HCT116 (cell line): Measurements from ENCODE around the gene LY6G6F. TPM values are rescaled to one million over a fixed set of nuclear protein-coding genes. Genes with fewer than 3 reads are reported as not detected.
A peak's percentile ranks its signal among the peaks of the same experiment; 100 is the strongest.

Experiments
- ATAC-seq: fragments of 200-7000 bp; cut with Tn5 transposase; 2 replicates; pipeline ENCODE4 v1.9.1; 2020; ENCODE audit warnings: mild to moderate bottlenecking, moderate library complexity
- BruUV-seq: library from RNA; stranded (reverse); fragments of 400-500 nt; replicated peaks from 2 replicates; lab custom pipeline; 2021; lab: Mats Ljungman, UMichigan
- CTCF ChIA-PET: fragments of 300-600 bp; sonication (Branson Sonifier 250); formaldehyde crosslinking; loops from one replicate; lab custom pipeline; 2021; ENCODE audit warnings: antibody characterized with exemption; lab: Charles Lee
- POLR2A ChIA-PET: fragments of 300-600, 350-600 bp; sonication (Branson Sonifier 250); formaldehyde crosslinking; loops from one replicate; lab custom pipeline; 2021; ENCODE audit warnings: antibody characterized with exemption; lab: Charles Lee
- RAD21 ChIA-PET, 2 experiments: fragments of 300-600 bp; sonication (Branson Sonifier 250); formaldehyde crosslinking; loops; one replicate each; lab custom pipeline; 2023; ENCODE audit warnings: low total read pairs in 2 of 2; ENCODE audit not compliant: uncharacterized antibody in 2 of 2, unreplicated experiment in 2 of 2, low non-redundant PET in 1 of 2; lab: Charles Lee
- DNase-seq: peaks from one replicate; pipeline ENCODE4 v3.0.0-alpha.2; 2010; ENCODE audit warnings: low read depth, low spot score
- H2AFZ ChIP-seq: fragments of 200-600 bp; shearing (Covaris generic), sonication (generic); 2 replicates; pipeline ENCODE4 v1.6.1; 2017; ENCODE audit warnings: low read depth, mixed run types, mixed read lengths, antibody characterized with exemption, low read length; ENCODE audit not compliant: poor library complexity, severe bottlenecking
- H3K27ac ChIP-seq: 2 replicates; pipeline ENCODE4 v1.5.1; 2012; ENCODE audit warnings: low read depth, low read length
- H3K27me3 ChIP-seq: fragments of 200-600 bp; sonication (generic); 2 replicates; pipeline ENCODE4 v1.6.1; 2016; ENCODE audit warnings: mixed run types, low read length, mixed read lengths; ENCODE audit not compliant: insufficient read depth
- H3K36me3 ChIP-seq, 2 experiments: fragments of 200-500 bp in 1 of 2; fragments of 200-600 bp in 1 of 2; sonication (Bioruptor generic) in 1 of 2; sonication (generic) in 1 of 2; 2 replicates each; pipeline versions ENCODE4 v1.5.1 to v1.6.1; 2014 to 2016; ENCODE audit warnings: low read length in 2 of 2, inconsistent platforms in 1 of 2, mixed read lengths in 1 of 2, mixed run types in 1 of 2; ENCODE audit not compliant: insufficient read depth in 2 of 2, control insufficient read depth in 1 of 2
- H3K4me1 ChIP-seq, 2 experiments: fragments of 200-600 bp in 1 of 2; sonication (generic) in 1 of 2; 2 replicates each; pipeline versions ENCODE4 v1.5.1 to v1.6.1; 2012 to 2017; ENCODE audit warnings: low read length in 2 of 2, inconsistent platforms in 1 of 2, mild to moderate bottlenecking in 1 of 2, mixed read lengths in 1 of 2, mixed run types in 1 of 2, moderate library complexity in 1 of 2; ENCODE audit not compliant: insufficient read depth in 2 of 2, control insufficient read depth in 1 of 2
- H3K4me2 ChIP-seq: fragments of 200-600 bp; sonication (generic); 2 replicates; pipeline ENCODE4 v1.6.1; 2017; ENCODE audit warnings: mixed run types, low read length, mixed read lengths
- H3K4me3 ChIP-seq, 2 experiments: fragments of 200-600 bp in 1 of 2; sonication (generic) in 1 of 2; replicated peaks in 1 of 2; 2 replicates each; pipeline ENCODE4 v1.5.1; 2011 to 2016; ENCODE audit warnings: low read length in 2 of 2, control low read depth in 1 of 2, low read depth in 1 of 2, mild to moderate bottlenecking in 1 of 2, mixed read lengths in 1 of 2, mixed run types in 1 of 2
- H3K79me2 ChIP-seq: fragments of 200-600 bp; sonication (generic); 2 replicates; pipeline ENCODE4 v1.6.1; 2017; ENCODE audit warnings: mild to moderate bottlenecking, mixed run types, low read length, moderate library complexity, mixed read lengths; ENCODE audit not compliant: insufficient read depth
- H3K9ac ChIP-seq: fragments of 200-600 bp; sonication (generic); 2 replicates; pipeline ENCODE4 v1.6.1; 2016; ENCODE audit warnings: low read length, mixed read lengths
- H3K9me2 ChIP-seq: fragments of 200-600 bp; sonication (generic), shearing (Covaris generic); 2 replicates; pipeline ENCODE4 v1.6.1; 2017; ENCODE audit warnings: mixed run types, mild to moderate bottlenecking, moderate library complexity; ENCODE audit not compliant: insufficient read depth
- H3K9me3 ChIP-seq, 2 experiments: fragments of 200-500 bp in 1 of 2; fragments of 200-600 bp in 1 of 2; sonication (Bioruptor generic) in 1 of 2; sonication (generic) in 1 of 2; 2 replicates each; pipeline ENCODE4 v1.6.1; 2014 to 2017; ENCODE audit warnings: low read length in 2 of 2, mixed read lengths in 2 of 2, inconsistent platforms in 1 of 2, low read depth in 1 of 2, mild to moderate bottlenecking in 1 of 2, mixed run types in 1 of 2, moderate library complexity in 1 of 2; ENCODE audit not compliant: control insufficient read depth in 1 of 2, insufficient read depth in 1 of 2
- H4K20me1 ChIP-seq: fragments of 200-600 bp; sonication (generic), shearing (Covaris generic); 2 replicates; pipeline ENCODE4 v1.6.1; 2017; ENCODE audit warnings: mixed run types, mild to moderate bottlenecking, moderate library complexity; ENCODE audit not compliant: insufficient read depth
- CBX3 ChIP-seq: IDR thresholded peaks from 2 replicates; pipeline ENCODE4 v1.6.1; 2012; ENCODE audit warnings: low read depth
- CTCF ChIP-seq, 3 experiments: fragments of 200-600 bp in 1 of 3; sonication (generic) in 1 of 3; IDR thresholded peaks in 2 of 3; conservative IDR thresholded peaks in 1 of 3; 2 replicates each; pipeline ENCODE4 v1.5.1; 2012 to 2017; ENCODE audit warnings: low read depth in 2 of 3, low read length in 2 of 3, antibody characterized with exemption in 1 of 3, borderline replicate concordance in 1 of 3, control low read depth in 1 of 3, mild to moderate bottlenecking in 1 of 3, mixed read lengths in 1 of 3, mixed run types in 1 of 3, moderate library complexity in 1 of 3; ENCODE audit not compliant: insufficient read depth in 1 of 3
- EGR1 ChIP-seq: IDR thresholded peaks from 2 replicates; pipeline ENCODE4 v1.6.1; 2012; ENCODE audit warnings: low read depth
- ELF1 ChIP-seq: IDR thresholded peaks from 2 replicates; pipeline ENCODE4 v1.6.1; 2012; ENCODE audit warnings: low read depth, borderline replicate concordance
- EZH2 ChIP-seq: fragments of 200-600 bp; sonication (generic); IDR thresholded peaks from 2 replicates; pipeline ENCODE4 v1.6.1; 2017; ENCODE audit warnings: antibody characterized with exemption, mixed run types
- EZH2phosphoT487 ChIP-seq: fragments of 200-600 bp; IDR thresholded peaks from 2 replicates; pipeline ENCODE4 v1.6.1; 2018; ENCODE audit warnings: antibody characterized with exemption, borderline replicate concordance
- FOSL1 ChIP-seq: IDR thresholded peaks from 2 replicates; pipeline ENCODE4 v1.6.1; 2012; ENCODE audit warnings: low read depth
- JUND ChIP-seq: IDR thresholded peaks from 2 replicates; pipeline ENCODE4 v1.6.1; 2012
- POLR2A ChIP-seq: IDR thresholded peaks from 2 replicates; pipeline ENCODE4 v1.7.0; 2011; ENCODE audit warnings: borderline replicate concordance; ENCODE audit not compliant: insufficient read depth, insufficient read length; ENCODE audit errors: extremely low read depth
- RAD21 ChIP-seq: IDR thresholded peaks from 2 replicates; pipeline ENCODE4 v1.6.1; 2012; ENCODE audit warnings: low read depth, mild to moderate bottlenecking
- SIN3A ChIP-seq: IDR thresholded peaks from 2 replicates; pipeline ENCODE4 v1.6.1; 2012; ENCODE audit warnings: low read depth
- SRF ChIP-seq: IDR thresholded peaks from 2 replicates; pipeline ENCODE4 v1.6.1; 2012; ENCODE audit warnings: low read depth
- TCF7L2 ChIP-seq: IDR thresholded peaks from 2 replicates; pipeline ENCODE4 v1.7.0; 2011; ENCODE audit warnings: borderline replicate concordance, inconsistent platforms; ENCODE audit not compliant: insufficient read depth, insufficient read length; ENCODE audit errors: extremely low read depth
- ZBTB33 ChIP-seq: IDR thresholded peaks from 2 replicates; pipeline ENCODE4 v1.6.1; 2011; ENCODE audit warnings: mild to moderate bottlenecking, low read length, moderate library complexity; ENCODE audit not compliant: insufficient replicate concordance; ENCODE audit errors: extremely low read depth
- ZFX ChIP-seq: fragments of 450-650 bp; IDR thresholded peaks from 2 replicates; pipeline ENCODE4 v1.6.1; 2017
- ZNF274 ChIP-seq: fragments of 200-500 bp; sonication (Bioruptor generic); IDR thresholded peaks from 2 replicates; pipeline ENCODE4 v1.6.1; 2014; ENCODE audit warnings: mild to moderate bottlenecking, low read depth, low read length, inconsistent platforms
- intact Hi-C: fragments of 100-400 bp; cut with micrococcal nuclease; formaldehyde crosslinking; loops from 2 replicates; pipeline ENCODE4 v1.10.0; 2022
- total RNA-seq: library from RNA; stranded (reverse); gene quantifications from one replicate; pipeline ENCODE4 v1.2.1, GENCODE V29; 2021; ENCODE audit not compliant: unreplicated experiment

The LY6G6F gene
- total RNA-seq, 1 experiment from 2014 or later = not detected

- H3K9me3 ChIP-seq = no peaks in the 10 kb centered on the region
- ChIA-PET RAD21 (no interaction called here), POLR2A (interaction anchor here (0.6 to 4.3 kb wide), 12 partner anchors 15 to 196 kb away, joined by 3 to 21 read pairs (median 4); partner anchors contain the start of genes ABHD16A, CSNK2B, DDX39B and GPANK1), CTCF (interaction anchor here (1.1 to 3.6 kb wide), 5 partner anchors 8 to 73 kb away, joined by 4 to 25 read pairs (median 9); partner anchors contain the start of genes DDAH2, GPANK1 and LY6G5C)
- no peaks in the 10 kb centered on the region; the same call in 1 of the 2 replicates for H4K20me1 ChIP-seq
- intact Hi-C loops = loop anchor here (5.0 kb wide), 2 partner anchors 70 to 95 kb away; partner anchors contain the start of genes CSNK2B and LY6G5B
- peak overlapping the region; percentile 37 to 92 for H3K4me3 ChIP-seq
- no peak for ATAC-seq
- H3K9ac ChIP-seq = peak overlapping the region; percentile 82
- H3K4me1 ChIP-seq = peaks cover 41 to 67% of the 10 kb centered on the region in 2 experiments
- TF ChIP-seq JUND (no peak), ZFX (no peak), EZH2phosphoT487 (no peak), ELF1 (no peak), SIN3A (no peak), EZH2 (no peak), FOSL1 (no peak), CTCF (IDR thresholded peaks at IDR 0.05 in 2 of 3, conservative IDR thresholded peaks at IDR 0.05 in 1 of 3; ENCODE audit: borderline replicate concordance in 1 of 3, insufficient read depth in 1 of 3, low read depth in 2 of 3, low read length in 2 of 3) (no peak), ZNF274 (no peak), POLR2A (no peak), TCF7L2 (no peak), RAD21 (no peak), CBX3 (no peak), EGR1 (no peak), ZBTB33 (no peak), SRF (no peak)
- H3K4me2 ChIP-seq = peak overlapping the region; percentile 83
- H3K9me2 ChIP-seq = no peaks in the 10 kb centered on the region
- DNase-seq = no peak
- peaks cover 20 to 28% of the 10 kb centered on the region in 2 experiments for H3K36me3 ChIP-seq
- H3K27me3 ChIP-seq = no peaks in the 10 kb centered on the region
- H3K27ac ChIP-seq = peak overlapping the region; percentile 90
- peaks cover 60% of the 10 kb centered on the region for H3K79me2 ChIP-seq
- H2AFZ ChIP-seq = no peak overlapping the region
- no TSS peak for BruUV-seq
Observed at GRCh38 chr6:31737315-31737990, 30.8 kb downstream of the LY6G6F start.
